Fibroblast of pulmonary artery (primary cell): ENCODE data around the gene ATF1.
"Not testable (repeated sequence)": the region's sequence is repeated elsewhere in the genome, so short reads cannot be mapped to it uniquely, and the experiment has no call there.

ENCODE experiments used
- DNase-seq: peaks from one replicate; pipeline ENCODE4 v3.0.0-alpha.2; 2010; ENCODE audit warnings: low read depth
- H3K4me3 ChIP-seq: replicated peaks from 2 replicates; pipeline ENCODE4 v1.5.1; 2011; ENCODE audit warnings: low read depth, mild to moderate bottlenecking, control low read depth, low read length, moderate library complexity
- CTCF ChIP-seq: IDR thresholded peaks from 2 replicates; pipeline ENCODE4 v1.5.1; 2011; ENCODE audit warnings: mild to moderate bottlenecking, control low read depth, low read length, inconsistent platforms; ENCODE audit errors: missing control alignments

Gene ATF1

GRCh38 chr12:50768391-50768790 lies 4.5 kb downstream of the ATF1 start:
- no peak for TF ChIP-seq CTCF
- no peak overlapping the region for H3K4me3 ChIP-seq
- DNase-seq = no peak

DNA sequence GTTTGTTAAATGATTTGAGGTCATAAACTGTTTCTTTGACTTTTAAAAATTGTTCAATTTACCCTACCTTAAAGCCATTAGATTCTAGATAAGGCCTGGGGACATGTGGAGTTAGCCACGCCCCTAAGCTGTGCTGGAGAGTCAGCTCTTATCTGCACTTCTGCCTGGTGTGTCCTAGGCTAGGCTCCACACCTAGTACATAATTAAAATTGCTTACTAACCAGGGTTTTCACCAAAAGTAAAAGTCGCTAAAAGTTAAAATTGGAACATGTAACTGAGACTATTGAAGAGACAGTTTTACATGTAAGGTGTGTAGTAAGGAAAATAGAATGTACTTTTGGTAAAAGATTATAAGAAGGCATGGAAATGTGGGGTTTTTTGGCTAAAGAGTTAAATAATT lies 4.9 kb downstream of the ATF1 start:
- H3K4me3 ChIP-seq, DNase-seq: not testable (repeated sequence)

- no peak for DNase-seq
- TF ChIP-seq CTCF = no peak
- no peak overlapping the region for H3K4me3 ChIP-seq
These were observed 7.5 kb downstream of the ATF1 start for GRCh38 chr12:50771409-50771808.

DNA sequence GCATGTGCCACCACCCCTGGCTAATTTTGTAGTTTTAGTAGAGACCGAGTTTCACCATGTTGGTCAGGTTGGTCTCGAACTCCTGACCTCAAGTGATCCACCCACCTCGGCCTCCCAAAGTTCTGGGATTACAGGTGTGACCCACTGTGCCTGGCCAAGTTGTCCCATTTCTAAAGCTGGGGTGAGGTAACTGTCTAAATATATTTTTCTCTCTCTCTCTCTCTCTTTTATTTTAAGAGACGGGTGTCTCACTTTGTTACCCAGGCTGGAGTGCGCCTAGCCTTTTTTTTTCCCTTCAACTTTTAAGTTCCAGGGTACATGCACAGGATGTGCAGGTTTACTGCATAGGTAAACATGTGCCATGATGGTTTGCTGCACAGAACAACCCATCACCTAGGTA lies 8.6 kb downstream of the ATF1 start:
- TF ChIP-seq CTCF = no peak
- H3K4me3 ChIP-seq = no peak overlapping the region
- DNase-seq = no peak

GRCh38 chr12:50772877-50773276 lies 9.0 kb downstream of the ATF1 start:
- H3K4me3 ChIP-seq = no peak overlapping the region
- no peak for DNase-seq
- TF ChIP-seq CTCF = no peak

DNA sequence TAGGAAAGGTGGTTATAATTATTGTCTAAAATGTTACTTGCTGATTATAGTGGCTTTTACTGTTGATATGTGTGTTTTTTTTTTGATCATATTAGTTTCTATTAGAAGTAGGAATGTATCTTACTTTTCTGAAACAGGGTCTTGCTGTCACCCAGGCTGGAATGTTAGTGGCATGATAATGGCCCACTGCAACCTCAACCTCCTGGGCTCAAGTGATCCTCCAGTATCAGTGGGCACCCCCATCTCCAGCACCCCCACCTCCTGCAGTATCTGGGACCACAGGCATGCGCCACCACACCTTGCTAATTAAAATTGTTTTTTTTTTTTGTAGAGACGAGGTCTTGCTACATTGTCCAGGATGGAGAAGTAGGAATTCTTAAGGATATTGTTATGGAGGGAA lies 11.3 kb downstream of the ATF1 start:
- no peak overlapping the region for H3K4me3 ChIP-seq
- DNase-seq = no peak
- TF ChIP-seq CTCF = no peak

DNA sequence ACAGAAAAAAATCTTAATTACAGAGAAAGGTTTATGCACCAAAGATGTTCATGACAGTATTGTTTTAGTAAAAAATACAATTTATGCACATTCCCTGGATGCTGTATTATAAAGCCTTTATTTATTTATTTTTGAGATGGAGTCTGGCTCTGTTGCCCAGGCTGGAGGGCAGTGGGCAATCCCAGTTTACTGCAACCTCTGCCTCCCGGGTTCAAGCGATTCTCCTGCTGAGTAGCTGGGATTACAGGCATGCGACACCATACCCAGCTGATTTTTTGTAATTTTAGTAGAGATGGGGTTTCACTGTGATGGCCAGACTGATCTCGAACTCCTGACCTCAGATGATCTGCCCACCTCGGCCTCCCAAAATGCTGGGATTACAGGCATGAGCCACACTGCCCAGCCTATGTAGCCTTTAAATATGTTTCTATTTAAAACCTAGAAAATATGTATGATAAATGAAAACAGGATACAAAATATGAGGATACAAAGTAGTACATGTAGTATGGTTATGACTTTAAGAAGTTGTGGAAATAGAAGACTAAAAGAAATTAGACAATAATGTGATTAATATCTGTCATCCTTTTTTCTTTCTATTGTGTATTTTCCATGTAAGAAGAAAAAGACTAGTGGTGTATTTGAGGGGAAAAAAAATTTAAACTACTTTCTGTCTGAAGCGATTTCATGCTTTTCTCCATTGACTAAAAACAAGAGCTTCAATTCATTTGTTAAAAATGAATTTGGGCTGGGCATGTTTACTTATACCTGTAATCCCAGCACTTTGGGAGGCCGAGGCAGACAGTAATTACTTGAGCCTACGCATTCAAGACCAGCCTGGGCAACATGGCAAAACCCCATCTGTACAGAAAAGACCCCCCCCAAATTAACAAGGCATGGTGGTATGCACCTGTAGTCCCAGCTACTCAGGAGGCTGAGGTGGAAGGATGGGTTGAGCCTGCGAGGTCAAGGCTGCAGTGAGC lies 13.1 kb downstream of the ATF1 start:
- no peak for TF ChIP-seq CTCF
- DNase-seq = no peak

More for the DNA sequence above, 13.1 kb downstream of the ATF1 start:
- no peak overlapping the region for H3K4me3 ChIP-seq
